CD4-positive, alpha-beta T cell treated with Interleukin-17A for 1 hour (primary cell): Measurements from ENCODE around the gene NUDT16L1.
A peak's percentile ranks its signal among the peaks of the same experiment; 100 is the strongest.

ENCODE experiments used
- DNase-seq: peaks from one replicate; pipeline ENCODE4 v3.0.0-alpha.2; 2020

The NUDT16L1 gene

GRCh38 chr16:4693296-4693955, at the start of gene NUDT16L1:
TSS of gene NUDT16L1 (plus strand) at chr16:4693562. CDS start at chr16:4693727, 165 bp downstream.
- DNase-seq, result peak; percentile 96

GRCh38 chr16:4646773-4647643, 46.4 kb upstream of the NUDT16L1 start:
- no peak for DNase-seq

GRCh38 chr16:4647644-4647980, 45.8 kb upstream of the NUDT16L1 start:
- no peak for DNase-seq

GRCh38 chr16:4648917-4649316, 44.4 kb upstream of the NUDT16L1 start:
- no peak for DNase-seq

GRCh38 chr16:4649744-4650442, 43.5 kb upstream of the NUDT16L1 start:
- no peak for DNase-seq

DNA sequence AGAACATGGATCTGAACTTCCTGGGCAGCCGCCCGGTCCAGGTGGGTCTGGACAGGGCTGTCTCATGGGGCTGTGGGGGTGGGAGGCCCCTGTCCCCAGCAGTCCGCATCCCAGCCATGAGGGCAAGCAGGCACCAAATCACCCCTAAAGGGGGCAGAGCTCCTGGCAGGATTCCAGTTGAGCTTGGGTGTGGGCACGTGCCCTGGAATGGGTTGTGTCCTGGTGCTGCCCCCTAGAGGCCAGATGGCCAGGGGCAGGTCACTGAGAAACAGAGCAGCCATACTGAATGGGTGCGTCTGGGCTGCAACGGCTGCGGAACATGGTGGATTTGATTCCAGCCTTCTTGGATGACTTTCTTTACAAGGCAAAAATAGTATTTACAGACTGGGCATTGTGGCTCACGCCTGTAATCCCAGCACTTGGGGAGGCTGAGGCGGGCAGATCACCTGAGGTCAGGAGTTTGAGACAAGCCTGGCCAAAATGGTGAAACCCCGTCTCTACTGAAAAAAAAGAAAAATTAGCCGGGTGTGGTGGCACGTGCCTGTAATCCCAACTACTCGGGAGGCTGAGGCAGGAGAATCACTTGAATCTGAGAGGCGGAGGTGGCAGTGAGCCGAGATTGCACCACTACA, 42.8 kb upstream of the NUDT16L1 start:
- peak; percentile 82 for DNase-seq

DNA sequence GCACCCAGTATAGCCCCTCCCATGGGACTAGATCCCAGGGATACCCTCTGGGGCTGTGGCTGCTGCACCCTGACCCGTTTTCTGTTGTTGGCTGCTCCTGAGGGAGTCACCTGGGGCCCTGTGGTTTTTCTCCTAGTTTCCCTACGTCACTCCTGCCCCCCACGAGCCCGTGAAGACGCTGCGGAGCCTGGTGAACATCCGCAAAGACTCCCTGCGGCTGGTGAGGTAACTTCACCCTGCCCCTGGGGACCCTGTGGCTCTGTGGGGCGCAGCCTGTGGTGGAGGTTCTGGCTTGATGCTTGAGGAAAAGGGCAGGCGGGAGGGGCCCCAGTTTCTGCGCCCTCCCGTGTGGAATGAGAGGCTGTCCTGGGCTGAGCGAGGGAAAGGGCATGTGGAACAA, 41.5 kb upstream of the NUDT16L1 start:
- DNase-seq, result no peak

DNA sequence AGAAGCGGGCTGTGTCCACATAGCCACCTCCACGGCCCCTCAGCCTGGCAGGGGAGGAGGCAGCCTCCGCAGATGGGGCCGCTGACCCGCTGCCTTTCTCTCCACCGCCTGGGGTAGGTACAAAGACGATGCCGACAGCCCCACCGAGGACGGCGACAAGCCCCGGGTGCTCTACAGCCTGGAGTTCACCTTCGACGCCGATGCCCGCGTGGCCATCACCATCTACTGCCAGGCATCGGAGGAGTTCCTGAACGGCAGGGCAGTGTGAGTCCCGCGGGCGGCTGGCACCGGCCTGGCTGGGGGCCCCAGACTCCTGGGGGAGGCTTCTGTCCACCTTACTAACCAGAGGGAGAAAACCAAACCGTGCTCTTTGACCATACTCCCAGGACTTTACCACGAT, 40.8 kb upstream of the NUDT16L1 start:
- no peak for DNase-seq

- no peak for DNase-seq
Measured at GRCh38 chr16:4654011-4654963, 39.1 kb upstream of the NUDT16L1 start.

- DNase-seq, result no peak
Measured at GRCh38 chr16:4654964-4655590, 38.3 kb upstream of the NUDT16L1 start.

- no peak for DNase-seq
Measured at GRCh38 chr16:4655801-4656200, 37.6 kb upstream of the NUDT16L1 start.

- DNase-seq, result no peak
Measured at GRCh38 chr16:4656221-4656620, 37.1 kb upstream of the NUDT16L1 start.

DNA sequence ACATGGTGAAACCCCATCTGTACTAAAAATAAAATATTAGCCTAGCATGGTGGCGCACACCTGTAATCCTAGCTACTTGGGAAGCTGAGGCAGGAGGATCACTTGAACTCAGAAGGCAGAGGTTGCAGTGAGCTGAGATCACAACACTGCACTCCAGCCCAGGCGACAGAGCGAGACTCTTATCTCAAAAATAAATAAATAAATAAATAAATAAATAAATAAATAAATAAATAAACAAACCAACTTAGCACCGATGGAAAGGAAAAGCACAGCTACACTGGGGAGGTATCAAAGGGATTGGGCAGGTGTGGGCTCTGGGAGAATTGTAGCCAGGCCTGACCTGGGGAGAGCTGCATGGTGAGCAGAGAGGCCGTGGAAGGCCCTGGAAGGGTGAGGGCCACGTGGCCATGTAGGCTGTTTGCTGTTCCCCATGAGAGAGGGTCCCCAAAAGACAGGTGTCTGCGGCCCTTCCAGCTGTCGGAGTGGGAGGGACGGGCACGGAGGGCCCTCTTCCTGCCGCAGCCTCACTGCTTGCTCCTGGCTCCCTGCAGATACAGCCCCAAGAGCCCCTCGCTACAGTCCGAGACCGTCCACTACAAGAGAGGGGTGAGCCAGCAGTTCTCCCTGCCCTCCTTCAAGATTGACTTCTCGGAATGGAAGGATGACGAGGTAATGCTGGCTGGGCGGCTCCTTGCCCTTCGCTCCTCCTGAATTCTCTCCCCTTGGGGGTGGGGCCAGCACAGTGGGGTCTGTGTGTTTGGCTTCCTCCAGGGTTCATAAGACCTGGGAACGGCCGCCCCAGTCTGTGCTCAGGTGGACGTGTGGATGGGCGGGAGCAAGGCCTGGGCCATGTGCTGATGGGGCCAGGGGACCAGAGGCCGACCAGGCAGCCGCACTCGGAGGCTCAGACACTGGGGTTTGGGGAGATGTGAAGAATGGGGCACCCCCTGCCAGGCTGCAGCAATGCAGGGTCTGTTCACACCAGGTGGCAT, 36.4 kb upstream of the NUDT16L1 start:
- no peak for DNase-seq

DNA sequence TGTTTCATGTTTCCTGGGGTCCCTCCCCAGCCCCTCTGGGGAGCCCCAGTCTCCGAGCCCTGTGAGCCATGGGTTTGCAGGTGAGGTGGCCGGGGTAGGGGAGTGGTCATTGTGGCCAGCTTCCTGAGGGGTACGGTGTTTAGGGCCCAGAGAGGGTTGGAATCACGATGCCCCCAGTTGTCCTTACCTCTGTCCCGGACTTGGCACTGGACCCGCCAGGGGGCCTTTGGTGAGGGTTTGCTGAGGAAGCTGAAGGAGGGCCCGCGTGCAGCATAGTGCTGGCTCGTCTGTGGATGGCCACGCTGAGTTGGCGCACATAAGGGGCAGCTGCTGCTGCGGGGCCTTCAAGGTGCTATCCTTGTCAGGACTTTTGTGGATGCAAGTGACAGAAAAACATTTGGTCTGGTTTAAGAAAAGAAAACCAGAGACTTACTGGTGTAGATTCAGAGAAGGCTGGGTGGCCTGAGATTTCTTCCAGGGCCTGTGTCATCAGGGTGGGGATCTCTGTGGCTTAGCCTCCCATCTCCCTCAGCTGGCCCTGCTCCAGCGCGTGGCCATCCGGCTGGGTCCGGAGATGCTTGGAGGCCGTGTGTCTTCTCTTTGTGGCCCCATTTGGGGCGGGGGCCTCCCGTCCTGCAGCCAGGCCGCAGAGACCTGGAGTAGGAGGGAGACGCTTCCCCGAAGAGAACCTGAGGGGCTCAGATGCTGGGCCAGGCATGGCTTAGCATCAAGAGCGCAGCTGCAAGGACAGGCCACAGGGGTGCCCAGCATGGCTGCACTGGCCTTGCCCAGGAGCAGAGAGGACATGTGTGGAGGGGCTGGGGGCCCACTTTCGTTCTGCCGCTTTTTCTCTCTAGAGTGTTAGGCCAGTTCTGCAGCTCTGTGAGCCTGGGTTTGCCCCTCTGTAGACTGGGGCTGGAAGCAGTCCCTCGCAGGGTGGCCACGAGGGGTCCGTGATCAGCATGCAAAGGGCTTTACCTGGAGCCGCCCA, 33.7 kb upstream of the NUDT16L1 start:
- DNase-seq, result no peak

DNA sequence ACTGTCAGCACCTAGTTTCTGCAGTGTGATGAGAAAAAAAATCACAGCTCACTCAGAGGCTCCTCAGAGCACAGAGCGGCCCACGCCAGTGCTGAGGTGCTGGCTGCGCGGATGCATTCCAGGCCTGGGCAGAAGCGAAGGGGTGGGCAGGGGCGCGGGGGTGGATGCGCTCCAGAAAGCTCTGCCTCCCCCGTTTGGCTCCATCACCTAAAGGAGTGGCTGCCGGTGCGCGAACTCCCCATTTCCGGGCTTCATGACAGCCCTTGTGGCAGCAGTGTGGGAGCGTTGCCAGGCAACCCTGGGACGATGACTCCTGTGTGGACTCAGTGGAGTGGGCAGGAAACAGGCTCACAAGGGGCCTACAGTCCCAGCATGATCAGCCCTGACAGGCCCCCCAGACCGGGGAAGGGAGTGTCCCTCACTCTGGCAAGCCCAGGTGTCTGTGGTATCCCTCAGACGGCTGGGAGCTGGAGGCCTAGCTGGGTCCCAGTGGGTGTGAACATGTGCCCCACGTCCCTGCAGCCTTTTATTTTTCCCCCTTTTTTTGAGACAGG, 32.8 kb upstream of the NUDT16L1 start:
- peak; percentile 82 for DNase-seq

GRCh38 chr16:4661661-4662060, 31.7 kb upstream of the NUDT16L1 start:
- DNase-seq, result no peak

DNA sequence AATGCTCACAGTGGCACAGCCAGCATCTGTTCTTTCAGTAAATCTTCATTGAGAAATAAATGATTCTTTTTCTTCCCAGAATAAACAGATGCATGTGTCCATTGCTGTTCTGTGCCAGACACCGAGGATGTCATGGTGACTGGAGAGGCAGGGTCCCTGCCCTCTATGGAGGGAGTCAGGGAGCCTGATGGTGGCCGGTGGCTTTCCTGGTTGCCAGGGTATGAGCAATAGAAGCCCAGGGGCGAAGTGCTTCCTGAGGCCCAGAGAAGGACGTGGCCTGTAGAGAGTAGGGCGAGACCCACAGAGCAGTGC, 29.9 kb upstream of the NUDT16L1 start:
- no peak for DNase-seq

DNA sequence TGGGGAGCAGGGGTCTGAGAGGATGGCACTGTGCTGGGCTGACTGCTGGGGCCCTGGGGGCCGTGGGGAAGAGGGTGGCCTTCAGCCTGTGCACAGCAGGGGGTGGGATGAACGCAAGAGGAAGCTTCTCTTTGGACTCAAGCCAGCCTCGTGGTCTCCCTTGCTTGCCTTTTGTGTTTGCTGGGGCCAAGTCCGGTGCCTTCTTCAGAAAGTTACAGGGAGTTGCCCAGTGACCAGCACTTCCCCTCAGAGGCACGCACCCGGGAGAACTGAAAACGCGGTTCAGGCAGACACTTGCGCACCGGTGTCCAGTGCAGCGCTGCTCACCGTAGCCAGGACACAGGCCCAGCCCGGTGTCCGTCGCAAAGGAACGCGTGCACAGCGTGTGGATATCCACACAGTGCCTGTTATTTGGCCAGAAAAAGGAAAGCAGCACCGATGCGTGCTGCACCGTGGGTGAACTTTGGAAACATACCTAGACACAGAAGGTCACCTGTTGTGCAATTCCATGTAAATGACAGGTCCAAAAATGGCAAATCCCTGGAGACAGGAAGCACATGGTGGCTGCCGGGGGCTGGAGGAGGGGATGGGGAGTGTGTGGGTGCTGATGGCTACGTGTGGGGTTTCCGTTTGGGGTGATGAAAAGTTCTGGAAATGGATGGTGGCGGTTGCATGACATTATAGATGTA, 29.4 kb upstream of the NUDT16L1 start:
- peak; percentile 19 for DNase-seq
